Measurements from ENCODE around the gene DCST2.

DCST2 gene

DNA sequence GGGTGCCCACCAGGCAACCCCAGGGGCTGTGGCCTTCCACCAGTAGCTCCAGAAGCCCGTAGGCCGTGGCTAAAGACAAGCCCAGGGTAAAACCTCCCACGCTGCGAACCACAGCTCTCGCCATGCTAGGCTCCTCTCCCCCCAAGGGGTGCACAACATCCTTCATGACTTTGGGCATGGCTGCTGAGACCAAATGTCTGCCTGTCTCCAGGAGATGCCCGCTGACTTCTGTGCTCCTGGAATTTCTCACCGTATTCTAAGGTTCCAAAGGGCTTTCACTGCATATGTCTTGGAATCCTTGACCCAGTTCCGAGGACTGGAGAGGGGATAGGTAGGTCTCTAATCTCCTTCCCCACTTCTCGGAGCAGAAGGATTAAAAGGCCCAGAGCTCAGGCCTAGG is at the start of gene DCST2, which contains the start of gene DCST1:
Gene DCST2, minus strand, starts transcription at position 258 of the 400 bp plus-strand sequence. Its CDS starts 80 bp downstream, at position 178.
Gene DCST1, plus strand, starts transcription at position 301 of the 400 bp plus-strand sequence. CDS start 213 bp downstream, outside the sequence.
- DNase-seq (ENCODE audit: extremely low read depth, low read depth) = no peak
- TF ChIP-seq, protein P1, sequence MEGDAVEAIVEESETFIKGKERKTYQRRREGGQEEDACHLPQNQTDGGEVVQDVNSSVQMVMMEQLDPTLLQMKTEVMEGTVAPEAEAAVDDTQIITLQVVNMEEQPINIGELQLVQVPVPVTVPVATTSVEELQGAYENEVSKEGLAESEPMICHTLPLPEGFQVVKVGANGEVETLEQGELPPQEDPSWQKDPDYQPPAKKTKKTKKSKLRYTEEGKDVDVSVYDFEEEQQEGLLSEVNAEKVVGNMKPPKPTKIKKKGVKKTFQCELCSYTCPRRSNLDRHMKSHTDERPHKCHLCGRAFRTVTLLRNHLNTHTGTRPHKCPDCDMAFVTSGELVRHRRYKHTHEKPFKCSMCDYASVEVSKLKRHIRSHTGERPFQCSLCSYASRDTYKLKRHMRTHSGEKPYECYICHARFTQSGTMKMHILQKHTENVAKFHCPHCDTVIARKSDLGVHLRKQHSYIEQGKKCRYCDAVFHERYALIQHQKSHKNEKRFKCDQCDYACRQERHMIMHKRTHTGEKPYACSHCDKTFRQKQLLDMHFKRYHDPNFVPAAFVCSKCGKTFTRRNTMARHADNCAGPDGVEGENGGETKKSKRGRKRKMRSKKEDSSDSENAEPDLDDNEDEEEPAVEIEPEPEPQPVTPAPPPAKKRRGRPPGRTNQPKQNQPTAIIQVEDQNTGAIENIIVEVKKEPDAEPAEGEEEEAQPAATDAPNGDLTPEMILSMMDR (IDR thresholded peaks at IDR 0.05; ENCODE audit: low read depth, low read length) = no peak

- DNase-seq (ENCODE audit: extremely low read depth, low read depth) = no peak
These were observed 49.5 kb upstream of the DCST2 start for GRCh38 chr1:155083052-155083541.

GRCh38 chr1:155082301-155083051 is 48.9 kb upstream of the DCST2 start:
- TF ChIP-seq, protein P1 (IDR thresholded peaks at IDR 0.05; ENCODE audit: low read depth, low read length) = no peak
- no peak for DNase-seq (ENCODE audit: extremely low read depth, low read depth)

More at GRCh38 chr1:155083052-155083541, 49.5 kb upstream of the DCST2 start:
- TF ChIP-seq, protein P1 (IDR thresholded peaks at IDR 0.05; ENCODE audit: low read depth, low read length) = no peak

GRCh38 chr1:155081472-155082300 is 48.1 kb upstream of the DCST2 start:
- no peak for DNase-seq (ENCODE audit: extremely low read depth, low read depth)
- TF ChIP-seq, protein P1 (IDR thresholded peaks at IDR 0.05; ENCODE audit: low read depth, low read length) = no peak

GRCh38 chr1:155080312-155081228 is 47.0 kb upstream of the DCST2 start:
- DNase-seq (ENCODE audit: extremely low read depth, low read depth) = no peak
- TF ChIP-seq, protein P1 (IDR thresholded peaks at IDR 0.05; ENCODE audit: low read depth, low read length) = no peak

- no peak for DNase-seq (ENCODE audit: extremely low read depth, low read depth)
These were observed 46.1 kb upstream of the DCST2 start for GRCh38 chr1:155079487-155080311.

More at GRCh38 chr1:155079487-155080311, 46.1 kb upstream of the DCST2 start:
- TF ChIP-seq, protein P1 (IDR thresholded peaks at IDR 0.05; ENCODE audit: low read depth, low read length) = no peak
